ENCODE results near the gene PTPRM.

PTPRM gene

DNA sequence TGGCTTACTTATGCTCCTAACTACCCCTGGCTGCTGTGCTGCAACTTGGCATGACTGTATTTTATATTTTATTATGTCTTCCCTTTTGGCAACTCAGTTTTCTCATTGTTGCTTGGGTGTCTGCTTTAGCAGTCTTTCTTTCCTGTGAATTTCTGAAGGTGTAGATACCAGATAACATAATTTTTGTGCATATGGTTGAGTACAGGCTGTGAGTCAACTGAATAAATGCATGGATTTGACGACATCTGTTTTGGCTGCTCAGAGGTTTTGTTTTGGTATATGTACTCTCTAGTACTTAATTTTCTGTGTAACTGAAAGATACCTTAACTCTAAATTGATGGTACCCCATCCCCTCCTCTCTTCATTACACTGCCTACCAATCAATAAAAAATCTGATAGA lies 303.1 kb downstream of the PTPRM start:
- no peak for DNase-seq

DNA sequence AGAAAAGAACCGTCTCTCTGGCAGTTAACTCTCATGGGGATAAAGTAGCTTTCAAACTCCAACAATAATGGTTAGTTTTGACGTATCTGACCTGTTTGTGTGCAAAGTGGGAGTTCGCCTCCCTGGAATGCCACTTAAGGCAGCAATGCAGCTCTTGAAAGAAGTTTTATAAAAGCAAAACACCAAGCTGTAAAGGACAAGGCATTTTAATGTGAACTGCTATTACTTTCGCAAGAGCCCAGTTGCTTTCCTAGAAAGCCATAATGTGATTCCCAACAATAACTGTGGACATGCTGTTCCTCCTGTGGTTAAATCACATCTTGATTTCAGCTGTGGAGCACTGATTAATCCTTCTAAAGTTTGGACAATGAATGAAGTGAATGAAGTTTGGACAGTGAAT lies 303.7 kb downstream of the PTPRM start:
- DNase-seq = no peak

DNA sequence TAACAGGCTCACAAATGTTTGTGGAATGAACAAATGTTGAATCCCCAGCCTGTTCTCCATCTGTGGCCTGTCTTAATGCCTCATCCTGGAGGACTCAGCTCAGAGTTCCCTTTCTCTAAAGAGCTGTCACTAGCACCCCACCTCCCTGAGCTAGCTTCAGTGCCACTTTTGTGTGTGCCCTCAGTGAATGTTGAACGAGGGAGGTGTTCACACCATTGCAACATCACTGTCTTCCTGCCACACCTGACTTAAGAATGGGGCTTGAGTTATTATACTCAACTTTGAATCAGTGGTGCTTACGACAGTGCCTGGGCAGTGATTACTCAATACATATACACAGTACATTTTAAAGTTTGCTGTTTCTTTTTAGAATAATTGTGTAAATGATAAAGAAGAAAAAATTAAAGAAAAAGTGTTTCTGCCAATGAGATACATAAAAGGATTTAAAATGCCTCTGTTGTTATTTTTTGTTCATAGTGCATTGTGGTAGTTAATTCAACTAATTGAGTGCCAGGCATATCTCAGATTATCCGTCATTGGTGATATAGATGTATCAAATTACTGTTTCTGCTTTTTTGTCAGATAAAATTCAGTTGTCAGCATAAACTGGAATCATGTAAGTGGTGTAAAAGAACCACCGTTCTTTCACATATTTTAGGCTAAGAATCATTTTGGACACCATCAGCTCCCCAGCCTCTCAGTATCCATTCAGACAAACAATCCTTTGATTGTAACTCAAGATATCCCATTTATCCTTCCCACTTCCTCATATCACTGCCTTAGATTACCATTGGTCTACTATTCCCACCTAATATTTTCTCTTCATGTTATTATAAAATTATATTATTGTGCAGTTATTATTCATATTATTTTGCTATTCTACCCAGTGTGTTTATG lies 304.7 kb downstream of the PTPRM start:
- no peak for DNase-seq

GRCh38 chr18:7872569-7872968 lies 305.5 kb downstream of the PTPRM start:
- no peak for DNase-seq

DNA sequence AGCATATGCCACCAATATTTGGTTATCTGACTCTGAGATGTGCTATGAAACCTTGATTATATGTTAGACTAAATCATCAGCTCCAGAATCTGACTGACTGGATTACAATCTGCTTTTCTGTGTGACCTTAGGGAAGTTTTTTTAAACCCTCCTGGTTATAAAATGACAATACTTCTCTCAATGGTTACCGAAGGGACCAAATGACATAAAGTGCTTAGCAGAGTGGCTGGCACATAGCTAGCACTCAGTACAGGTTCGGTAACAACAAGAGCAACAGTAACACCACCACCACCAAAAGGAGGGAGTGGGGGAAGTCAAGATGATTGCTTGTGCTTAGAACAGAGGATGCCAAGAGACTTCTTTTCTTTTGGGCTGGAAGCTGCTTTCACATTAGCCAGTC lies 306.2 kb downstream of the PTPRM start:
- no peak for DNase-seq

DNA sequence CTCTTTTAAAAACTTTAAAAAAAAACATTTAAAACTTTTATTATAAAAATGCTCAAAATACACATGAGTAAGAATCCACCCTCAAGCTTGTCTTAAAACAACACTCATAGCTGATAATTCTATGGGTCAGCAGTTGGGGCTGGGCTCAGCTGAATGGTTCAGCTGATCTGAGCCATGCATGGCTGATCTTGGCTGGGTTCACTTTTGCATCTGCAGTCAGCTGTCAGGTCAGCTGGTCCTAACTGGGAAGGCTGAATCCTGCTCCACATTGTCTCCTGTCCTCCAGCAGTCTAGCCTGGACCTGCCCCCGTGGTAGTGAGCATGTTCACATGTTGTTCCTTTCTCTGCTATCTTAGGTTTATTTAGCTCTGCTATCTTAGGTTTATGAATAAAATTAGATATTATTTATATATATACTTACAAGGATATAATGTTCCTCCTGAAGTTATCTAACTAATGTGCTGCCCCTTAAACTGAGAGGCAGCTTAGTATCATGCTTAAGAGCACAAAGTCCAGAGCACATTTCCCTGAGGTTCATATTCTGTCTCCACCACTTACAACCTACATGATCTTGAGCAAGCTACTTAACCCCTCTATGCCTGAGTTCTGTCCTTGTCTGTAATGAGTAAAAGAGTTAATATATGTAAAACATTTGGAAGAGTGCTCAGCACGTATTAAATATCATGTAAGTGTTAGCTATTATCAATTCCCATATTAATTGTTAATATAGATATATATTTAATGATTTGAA lies 309.4 kb downstream of the PTPRM start:
- no peak for DNase-seq

DNA sequence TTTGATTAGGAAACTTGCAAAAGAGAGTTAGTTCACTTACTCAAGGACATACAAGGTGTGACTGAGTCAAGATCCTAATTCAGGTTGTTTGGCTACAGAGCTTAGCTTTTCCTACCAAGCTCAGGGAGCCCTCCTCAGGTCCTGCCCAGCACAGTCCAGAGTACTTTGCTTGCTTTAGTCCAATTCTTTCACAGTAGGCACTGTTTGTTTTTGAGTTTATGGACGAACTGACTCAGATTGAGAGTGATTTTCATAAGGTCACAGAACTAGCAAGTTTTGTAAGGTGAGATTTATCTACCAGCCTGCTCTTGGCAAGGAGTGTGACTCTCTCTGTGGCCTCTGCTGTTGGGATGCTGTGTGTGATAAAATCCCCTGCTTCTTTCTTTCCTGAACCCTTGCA lies 310.5 kb downstream of the PTPRM start:
- DNase-seq = no peak

- DNase-seq = no peak
These were observed 311.4 kb downstream of the PTPRM start for GRCh38 chr18:7878265-7879211.

GRCh38 chr18:7879717-7880116 lies 312.6 kb downstream of the PTPRM start:
- DNase-seq = no peak

GRCh38 chr18:7885865-7886264 lies 318.7 kb downstream of the PTPRM start:
- DNase-seq = no peak

DNA sequence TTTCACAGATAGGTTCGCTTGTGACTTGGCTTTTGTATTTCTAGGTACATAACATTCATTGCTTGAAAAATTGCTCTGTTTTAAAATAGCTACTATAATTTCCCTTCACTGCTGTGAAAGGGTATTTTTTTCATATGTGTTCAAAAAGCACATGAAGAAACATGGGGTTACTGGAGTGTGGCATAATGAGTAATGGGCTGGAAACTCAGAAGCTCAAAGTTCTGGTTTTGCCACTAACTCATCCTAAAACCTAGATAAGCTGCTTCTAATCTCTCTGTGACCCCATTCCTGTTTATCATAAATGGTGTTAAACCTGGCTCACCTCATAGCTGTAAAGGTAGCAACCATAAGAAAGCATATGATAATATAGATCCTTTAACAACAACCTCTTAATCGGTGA lies 319.3 kb downstream of the PTPRM start:
- DNase-seq = no peak

DNA sequence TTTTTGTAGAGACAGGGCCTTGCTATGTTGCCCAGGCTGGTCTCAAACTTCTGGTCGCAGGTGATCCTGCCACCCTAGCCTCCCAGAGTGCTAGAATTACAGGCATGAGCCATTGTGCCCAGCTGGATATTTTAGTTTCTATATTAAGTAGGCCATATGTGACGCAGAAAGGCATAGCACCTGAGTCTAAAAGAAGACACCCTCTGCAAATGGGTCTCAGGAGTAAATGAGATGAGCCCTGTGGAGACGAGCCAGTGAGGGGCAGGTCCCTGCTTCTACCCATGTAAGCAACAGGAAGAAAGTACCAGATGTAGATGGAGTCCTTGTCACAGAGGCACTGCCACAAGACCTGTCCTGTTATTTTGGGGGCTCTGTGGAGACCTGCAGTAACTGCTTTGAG lies 322.4 kb downstream of the PTPRM start:
- no peak for DNase-seq

GRCh38 chr18:7890075-7890474 lies 323.0 kb downstream of the PTPRM start:
- no peak for DNase-seq

DNA sequence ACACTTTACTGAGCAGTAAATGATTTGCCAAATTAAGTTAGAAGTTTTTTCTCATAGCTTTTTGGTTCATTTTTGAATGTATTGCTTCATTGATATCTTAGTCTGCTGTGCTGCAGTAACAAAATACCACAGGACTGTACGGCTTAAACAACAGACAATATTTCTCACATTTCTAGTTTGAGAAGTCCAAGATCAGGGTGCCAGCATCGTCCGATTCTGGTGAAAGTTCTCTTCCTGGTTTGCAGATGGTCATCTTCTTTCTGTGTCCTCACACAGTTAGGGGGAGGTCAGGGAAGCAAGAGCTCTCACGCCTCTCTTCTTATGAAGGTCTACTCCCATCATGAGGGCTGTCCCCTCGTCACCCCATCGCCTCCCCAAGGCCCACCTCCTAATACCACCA lies 325.4 kb downstream of the PTPRM start:
- DNase-seq = no peak

DNA sequence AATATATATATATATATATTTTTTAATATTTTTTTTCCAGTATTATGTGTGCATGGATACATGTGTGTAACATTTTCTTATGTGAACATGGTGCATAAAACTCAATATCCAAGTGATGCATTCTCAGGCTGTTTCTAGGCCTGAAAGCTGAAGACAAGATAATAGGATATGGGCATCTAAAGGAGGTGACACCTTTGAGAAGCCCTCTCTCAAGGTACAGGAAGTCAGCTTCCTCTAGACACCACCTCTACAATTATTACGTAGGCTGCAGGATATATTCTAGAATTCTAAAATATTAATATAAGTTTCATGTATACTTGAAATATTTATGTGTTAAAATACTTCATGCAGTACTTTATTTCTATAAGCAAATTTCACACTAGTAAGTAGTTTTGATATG lies 327.5 kb downstream of the PTPRM start:
- DNase-seq = no peak

GRCh38 chr18:7895346-7895745 lies 328.2 kb downstream of the PTPRM start:
- DNase-seq = no peak

- DNase-seq = no peak
These were observed 329.0 kb downstream of the PTPRM start for GRCh38 chr18:7896161-7896560.

- DNase-seq = no peak
These were observed 329.8 kb downstream of the PTPRM start for GRCh38 chr18:7896805-7897518.

- no peak for DNase-seq
These were observed 331.1 kb downstream of the PTPRM start for GRCh38 chr18:7898181-7898580.

DNA sequence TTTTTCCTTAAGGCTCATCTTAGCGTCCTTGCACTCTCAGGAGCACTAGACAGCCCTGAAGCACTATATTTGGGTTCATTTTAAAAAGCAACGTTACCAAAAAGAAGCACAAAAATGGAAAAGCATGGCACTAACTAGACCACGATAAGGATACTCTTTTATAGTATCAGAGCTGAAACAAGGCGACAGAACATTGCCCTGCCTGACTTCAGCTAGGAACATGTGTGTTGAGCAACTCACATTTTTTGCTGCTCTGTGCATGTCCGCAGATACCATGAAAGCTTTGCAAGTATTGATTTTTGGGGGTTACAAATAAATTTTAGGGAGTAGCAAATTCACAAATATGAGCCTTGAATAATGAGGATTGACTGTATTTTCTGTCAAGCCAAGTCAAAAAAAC lies 332.0 kb downstream of the PTPRM start:
- DNase-seq = no peak

- no peak for DNase-seq
These were observed 333.0 kb downstream of the PTPRM start for GRCh38 chr18:7900091-7900490.

DNA sequence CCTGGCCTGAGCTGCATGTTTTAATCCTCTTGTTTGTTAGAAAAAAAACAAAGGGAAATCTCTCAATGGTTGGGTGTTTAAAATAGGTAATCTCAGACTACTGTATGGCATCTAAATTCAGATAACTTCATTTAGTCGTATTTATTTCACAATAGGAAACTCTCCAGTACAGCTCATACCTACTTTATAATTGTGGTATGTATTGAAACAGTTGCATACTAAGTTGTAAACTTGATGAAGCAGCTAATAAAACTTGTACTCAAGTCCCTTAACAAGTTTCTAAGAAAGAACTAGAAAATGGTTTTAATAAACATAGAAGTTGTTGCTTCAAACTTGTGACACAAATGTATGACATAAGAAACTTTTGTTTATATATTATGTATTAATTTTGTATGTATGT lies 334.5 kb downstream of the PTPRM start:
- DNase-seq = no peak

Data from activated CD4-positive, alpha-beta T cell treated with anti-CD3 and anti-CD28 coated beads, Interleukin-2, Interleukin-6, amounts not matched to agents 100 ng/mL and 50 ng/mL, durations not matched to agents 16 hours and 8 hours (primary cell).